WI38 (cell line): Measurements from ENCODE around the gene IPO11.
A peak's percentile ranks its signal among the peaks of the same experiment; 100 is the strongest.

Source experiments
- H3K4me3 ChIP-seq: 2 replicates; pipeline ENCODE4 v1.5.1; 2011; ENCODE audit warnings: low read depth, mild to moderate bottlenecking, control low read depth, low read length
- TF ChIP-seq, protein P1 (sequence below): IDR thresholded peaks from 2 replicates; pipeline ENCODE4 v1.5.1; 2012; ENCODE audit warnings: low read depth, mild to moderate bottlenecking, control low read depth, low read length

IPO11 gene

DNA sequence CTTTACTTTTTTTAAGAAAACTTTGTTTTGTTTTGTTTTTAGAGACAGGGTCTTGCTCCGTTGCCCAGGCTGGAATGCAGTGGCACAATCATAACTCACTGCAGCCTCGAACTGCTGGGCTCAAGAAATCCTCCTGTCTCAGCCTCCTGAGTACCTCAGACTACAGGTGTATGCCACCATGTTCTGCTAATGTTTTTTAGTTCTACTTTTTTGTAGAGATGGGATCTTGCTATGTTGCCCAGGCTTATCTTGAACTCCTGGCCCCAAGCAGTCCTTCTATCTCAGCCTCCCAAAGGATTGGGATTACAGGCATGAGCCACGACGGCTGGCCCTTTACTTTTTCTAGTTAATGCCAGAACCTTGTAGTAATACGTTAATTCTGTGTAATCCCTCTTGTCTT is 36.0 kb downstream of the IPO11 start:
- TF ChIP-seq, protein P1, sequence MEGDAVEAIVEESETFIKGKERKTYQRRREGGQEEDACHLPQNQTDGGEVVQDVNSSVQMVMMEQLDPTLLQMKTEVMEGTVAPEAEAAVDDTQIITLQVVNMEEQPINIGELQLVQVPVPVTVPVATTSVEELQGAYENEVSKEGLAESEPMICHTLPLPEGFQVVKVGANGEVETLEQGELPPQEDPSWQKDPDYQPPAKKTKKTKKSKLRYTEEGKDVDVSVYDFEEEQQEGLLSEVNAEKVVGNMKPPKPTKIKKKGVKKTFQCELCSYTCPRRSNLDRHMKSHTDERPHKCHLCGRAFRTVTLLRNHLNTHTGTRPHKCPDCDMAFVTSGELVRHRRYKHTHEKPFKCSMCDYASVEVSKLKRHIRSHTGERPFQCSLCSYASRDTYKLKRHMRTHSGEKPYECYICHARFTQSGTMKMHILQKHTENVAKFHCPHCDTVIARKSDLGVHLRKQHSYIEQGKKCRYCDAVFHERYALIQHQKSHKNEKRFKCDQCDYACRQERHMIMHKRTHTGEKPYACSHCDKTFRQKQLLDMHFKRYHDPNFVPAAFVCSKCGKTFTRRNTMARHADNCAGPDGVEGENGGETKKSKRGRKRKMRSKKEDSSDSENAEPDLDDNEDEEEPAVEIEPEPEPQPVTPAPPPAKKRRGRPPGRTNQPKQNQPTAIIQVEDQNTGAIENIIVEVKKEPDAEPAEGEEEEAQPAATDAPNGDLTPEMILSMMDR: no peak
- no peak overlapping the region for H3K4me3 ChIP-seq

DNA sequence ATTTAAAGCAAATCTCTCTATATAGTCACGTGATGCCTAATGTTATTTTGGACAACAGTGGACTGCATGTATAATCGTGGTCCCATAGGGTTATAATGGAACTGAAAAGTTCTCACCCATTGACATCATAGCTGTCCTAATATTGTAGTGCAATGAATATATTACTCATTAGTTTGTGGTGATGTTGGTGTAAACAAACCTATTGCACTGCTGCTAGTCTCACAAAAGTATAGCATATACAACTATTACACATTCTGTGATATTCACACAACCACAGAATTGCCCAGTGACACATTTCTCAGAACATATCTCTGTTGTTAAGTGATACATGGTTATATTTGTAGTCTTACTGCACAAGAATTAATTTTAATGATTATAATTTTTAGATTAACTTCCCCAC is 37.7 kb downstream of the IPO11 start:
- TF ChIP-seq, protein P1: no peak
- H3K4me3 ChIP-seq: no peak overlapping the region

DNA sequence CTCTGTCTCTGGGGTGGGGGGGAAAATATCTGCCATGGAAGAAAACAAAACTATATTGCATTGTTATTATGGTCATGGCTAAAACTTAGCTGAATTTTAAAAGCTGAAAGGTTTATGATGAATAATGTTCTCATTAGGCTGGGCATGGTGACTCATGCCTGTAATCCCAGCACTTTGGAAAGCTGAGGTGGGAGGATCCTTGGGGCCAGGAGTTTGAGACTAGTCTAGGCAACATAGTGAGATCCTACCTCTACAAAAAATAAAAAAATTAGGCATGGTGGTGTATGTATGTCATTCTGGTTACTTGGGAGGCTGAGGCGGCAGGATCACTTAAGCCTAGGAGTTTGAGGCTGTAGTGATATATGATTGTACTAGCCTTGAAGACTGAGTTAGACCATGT is 44.5 kb downstream of the IPO11 start:
- TF ChIP-seq, protein P1: no peak
- H3K4me3 ChIP-seq: no peak overlapping the region

DNA sequence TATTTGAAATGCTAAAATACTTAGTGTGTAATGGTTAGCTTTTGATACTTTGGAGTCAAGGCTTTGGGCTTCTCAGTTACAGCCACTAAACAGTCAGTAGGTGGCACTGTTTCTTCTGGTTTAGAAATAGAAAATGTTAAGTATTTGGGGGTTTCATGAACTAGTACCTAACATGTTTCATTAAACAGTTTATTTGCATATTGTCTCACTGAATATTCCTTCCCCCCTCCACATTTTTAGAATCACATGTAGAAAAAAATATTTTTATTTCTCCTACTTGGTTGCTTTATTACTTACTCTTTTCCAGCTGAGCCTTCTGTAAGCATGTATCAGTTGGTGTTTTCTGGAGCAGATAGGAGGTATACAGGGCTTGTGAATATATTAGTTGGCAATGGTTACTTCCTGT is 48.0 kb downstream of the IPO11 start:
- H3K4me3 ChIP-seq: no peak overlapping the region
- TF ChIP-seq, protein P1: peak; percentile 54; the same call in 1 of the 2 replicates

DNA sequence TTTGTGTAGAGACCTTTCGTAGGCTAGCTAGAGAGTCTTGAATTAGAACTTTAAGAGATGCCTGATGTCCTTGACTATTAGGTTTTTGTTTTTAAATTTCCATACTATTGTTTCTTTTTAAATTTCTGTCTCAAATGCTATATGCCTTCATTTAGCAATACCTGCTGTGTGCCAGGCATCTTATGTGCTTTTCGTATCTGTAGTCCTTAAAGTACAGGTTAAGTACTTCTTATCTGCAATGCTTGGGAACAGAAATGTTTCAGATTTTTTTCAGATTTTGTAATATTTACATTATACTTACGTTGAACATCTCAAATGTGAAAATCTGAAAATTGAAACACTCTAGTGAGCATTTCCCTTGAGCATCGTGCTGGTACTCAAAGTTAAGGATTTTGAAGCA is 49.0 kb downstream of the IPO11 start:
- TF ChIP-seq, protein P1: no peak
- no peak overlapping the region for H3K4me3 ChIP-seq

DNA sequence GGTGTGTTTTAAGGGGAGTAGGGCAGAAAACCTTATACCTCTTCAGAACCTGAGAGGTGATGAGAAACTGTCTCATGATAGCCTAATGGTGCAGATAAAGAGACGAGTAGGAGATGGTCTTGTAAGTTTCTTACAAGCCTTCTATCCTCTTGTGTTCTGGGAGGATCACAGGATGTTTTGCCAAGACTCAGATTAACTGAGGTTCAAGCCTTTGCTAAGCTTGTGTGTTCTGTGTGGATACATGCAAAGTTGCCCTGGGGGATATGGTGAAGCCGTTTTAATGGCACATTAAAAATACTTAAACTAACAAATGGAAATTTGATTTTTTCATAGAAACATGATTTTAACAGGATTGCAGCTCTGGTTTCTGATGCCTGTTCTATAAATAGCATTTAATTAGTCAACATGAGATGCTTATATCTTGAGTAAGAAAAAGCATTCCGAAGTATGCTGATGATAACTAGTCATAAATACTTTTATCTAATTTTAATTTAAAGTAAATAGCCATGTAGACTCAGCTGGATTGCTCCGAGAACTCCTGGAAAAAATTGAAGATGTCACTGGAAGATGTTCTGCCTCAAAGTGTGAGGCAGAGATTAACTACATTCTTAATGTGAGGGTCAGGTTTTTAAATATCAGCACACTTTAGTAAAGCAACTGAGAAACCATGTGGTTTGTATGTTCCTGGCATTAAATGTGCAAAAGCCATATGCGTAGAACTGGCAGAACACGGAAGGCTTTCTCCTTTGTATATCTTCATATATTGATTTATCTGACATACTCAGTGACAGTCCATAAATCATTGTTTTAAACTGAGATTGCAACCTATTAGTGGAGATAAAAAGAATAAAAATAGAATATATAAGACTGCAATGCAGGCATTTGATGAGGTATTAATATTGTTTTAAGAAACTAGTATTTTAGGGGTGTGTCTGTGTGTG is 53.7 kb downstream of the IPO11 start:
- TF ChIP-seq, protein P1: no peak
- H3K4me3 ChIP-seq: no peak overlapping the region

DNA sequence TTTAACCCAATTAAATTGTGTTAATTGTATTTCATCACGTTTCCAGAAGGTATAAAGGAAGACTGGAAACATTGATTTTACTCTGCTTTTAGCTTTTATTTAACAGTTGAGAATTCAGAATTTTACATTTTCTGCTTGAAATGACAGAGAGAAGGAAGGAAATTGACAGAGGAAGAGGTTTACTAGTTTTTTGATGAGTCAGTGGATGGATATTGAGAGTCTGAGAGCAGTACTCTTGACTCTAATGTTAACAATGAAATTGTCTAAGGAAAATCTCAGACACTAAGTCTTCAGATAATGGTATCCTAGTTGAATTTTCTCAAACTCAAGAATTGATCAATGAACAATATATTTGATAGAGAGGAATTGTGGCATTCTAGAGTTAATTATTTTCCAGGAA is 60.6 kb downstream of the IPO11 start:
- no peak overlapping the region for H3K4me3 ChIP-seq
- TF ChIP-seq, protein P1: no peak
